GM21619 (cell line): ENCODE results near the gene KLF3.
A peak's percentile ranks its signal among the peaks of the same experiment; 100 is the strongest.

Source experiments
- ATAC-seq: cut with Tn5 transposase; IDR thresholded peaks from one replicate; pipeline ENCODE4 v1.9.1; 2021; ENCODE audit not compliant: unreplicated experiment

The KLF3 gene

GRCh38 chr4:38650133-38650532 is 13.9 kb upstream of the KLF3 start:
- no peak for ATAC-seq

- ATAC-seq, result no peak
These were observed 9.7 kb upstream of the KLF3 start for GRCh38 chr4:38654273-38654672.

GRCh38 chr4:38656111-38656510 is 7.9 kb upstream of the KLF3 start:
- no peak for ATAC-seq

GRCh38 chr4:38659346-38659745 is 4.7 kb upstream of the KLF3 start:
- no peak for ATAC-seq

GRCh38 chr4:38660838-38661237 is 3.2 kb upstream of the KLF3 start:
- ATAC-seq, result no peak

- ATAC-seq, result no peak
These were observed 2.6 kb upstream of the KLF3 start for GRCh38 chr4:38661371-38661770.

GRCh38 chr4:38662522-38663089 is 1.4 kb upstream of the KLF3 start:
- no peak for ATAC-seq

GRCh38 chr4:38663090-38663800 is 754 bp upstream of the KLF3 start:
- ATAC-seq, result peak; percentile 39

- no peak for ATAC-seq
These were observed 855 bp downstream of the KLF3 start for GRCh38 chr4:38664706-38665401.

- no peak for ATAC-seq
These were observed 1.8 kb downstream of the KLF3 start for GRCh38 chr4:38665551-38666411.

- no peak for ATAC-seq
These were observed 2.7 kb downstream of the KLF3 start for GRCh38 chr4:38666766-38667084.

GRCh38 chr4:38667085-38667893 is 3.3 kb downstream of the KLF3 start:
- ATAC-seq, result peak; percentile 26

- ATAC-seq, result no peak
These were observed 4.4 kb downstream of the KLF3 start for GRCh38 chr4:38668203-38668971.

GRCh38 chr4:38669208-38669607 is 5.2 kb downstream of the KLF3 start:
- no peak for ATAC-seq

GRCh38 chr4:38670109-38670901 is 6.3 kb downstream of the KLF3 start:
- no peak for ATAC-seq

GRCh38 chr4:38670939-38671591 is 7.1 kb downstream of the KLF3 start:
- ATAC-seq, result no peak

- ATAC-seq, result no peak
These were observed 7.6 kb downstream of the KLF3 start for GRCh38 chr4:38671592-38671940.

GRCh38 chr4:38672074-38672396 is 8.0 kb downstream of the KLF3 start:
- ATAC-seq, result no peak
